CD14-positive monocyte (primary cell): ENCODE measurements around the gene SH2D7. TPM values are rescaled to one million over a fixed set of nuclear protein-coding genes. Genes with fewer than 3 reads are reported as not detected.

ENCODE experiments used
- DNase-seq, 3 donors: peaks; one replicate each; pipeline ENCODE4 v3.0.0-alpha.2; 2011 to 2022
- H2AFZ ChIP-seq: 2 replicates; pipeline ENCODE4 v1.6.0; 2012; ENCODE audit warnings: mild to moderate bottlenecking, low read depth, low read length, inconsistent platforms; ENCODE audit not compliant: insufficient read depth, poor library complexity, severe bottlenecking
- H3K27ac ChIP-seq, 2 donors: 1 replicate in 1 of 2; 2 replicates in 1 of 2; pipeline ENCODE4 v1.5.1; 2012 to 2013; ENCODE audit warnings: low read length in 2 of 2, control low read depth in 1 of 2, inconsistent platforms in 1 of 2, low read depth in 1 of 2, mild to moderate bottlenecking in 1 of 2
- H3K27me3 ChIP-seq, 2 donors: one replicate each; pipeline versions ENCODE4 v1.6.0 to v1.6.1; 2011 to 2013; ENCODE audit warnings: low read length in 2 of 2; ENCODE audit not compliant: control insufficient read depth in 2 of 2, insufficient read depth in 2 of 2
- H3K36me3 ChIP-seq, 2 donors: replicated peaks in 1 of 2; 1 replicate in 1 of 2; 2 replicates in 1 of 2; pipeline versions ENCODE4 v1.5.1 to v1.6.1; 2012 to 2013; ENCODE audit warnings: low read length in 2 of 2, control low read depth in 1 of 2, inconsistent platforms in 1 of 2, mild to moderate bottlenecking in 1 of 2; ENCODE audit not compliant: insufficient read depth in 2 of 2, control insufficient read depth in 1 of 2
- H3K4me1 ChIP-seq, 2 donors: 1 replicate in 1 of 2; 2 replicates in 1 of 2; pipeline versions ENCODE4 v1.5.1 to v1.6.1; 2012 to 2013; ENCODE audit warnings: low read length in 2 of 2, control low read depth in 1 of 2, inconsistent platforms in 1 of 2, mild to moderate bottlenecking in 1 of 2, moderate library complexity in 1 of 2; ENCODE audit not compliant: insufficient read depth in 2 of 2, control insufficient read depth in 1 of 2
- H3K4me2 ChIP-seq: replicated peaks from 2 replicates; pipeline ENCODE3; 2012; ENCODE audit warnings: low read length, moderate library complexity, mild to moderate bottlenecking; ENCODE audit not compliant: poor library complexity, severe bottlenecking; ENCODE audit errors: extremely low read depth
- H3K4me3 ChIP-seq, 3 experiments: fragments of 200-600 bp in 1 of 3; sonication (generic) in 1 of 3; replicated peaks in 1 of 3; 1 replicate in 2 of 3; 2 replicates in 1 of 3; pipeline ENCODE4 v1.5.1; 2011 to 2013; ENCODE audit warnings: low read length in 3 of 3, mild to moderate bottlenecking in 3 of 3, control low read depth in 2 of 3, low read depth in 2 of 3, inconsistent platforms in 1 of 3, moderate library complexity in 1 of 3
- H3K79me2 ChIP-seq: 2 replicates; pipeline ENCODE4 v1.6.0; 2012; ENCODE audit warnings: mild to moderate bottlenecking, control low read depth, inconsistent platforms, low read length, moderate library complexity; ENCODE audit not compliant: insufficient read depth
- H3K9ac ChIP-seq: 2 replicates; pipeline ENCODE4 v1.6.0; 2017; ENCODE audit warnings: low read length, mild to moderate bottlenecking; ENCODE audit not compliant: insufficient read depth, poor library complexity, severe bottlenecking
- H3K9me3 ChIP-seq, 2 donors: replicated peaks in 1 of 2; 1 replicate in 1 of 2; 2 replicates in 1 of 2; pipeline versions ENCODE4 v1.5.1 to v1.6.1; 2012 to 2013; ENCODE audit warnings: low read length in 2 of 2, control low read depth in 1 of 2; ENCODE audit not compliant: control insufficient read depth in 1 of 2, insufficient read depth in 1 of 2
- H4K20me1 ChIP-seq: 2 replicates; pipeline ENCODE4 v1.6.0; 2012; ENCODE audit warnings: mild to moderate bottlenecking, low read length, control low read depth, moderate library complexity; ENCODE audit not compliant: insufficient read depth
- H3K27ac Mint-ChIP-seq, 7 donors: one replicate each; pipeline ENCODE4 v1.8.0; 2020; ENCODE audit warnings: mild to moderate bottlenecking in 7 of 7, mixed read lengths in 7 of 7, moderate library complexity in 6 of 7, inconsistent platforms in 2 of 7
- H3K27me3 Mint-ChIP-seq, 3 donors: one replicate each; pipeline ENCODE4 v1.8.0; 2021 to 2022; ENCODE audit warnings: low read depth in 3 of 3, mild to moderate bottlenecking in 3 of 3, mixed read lengths in 3 of 3, moderate library complexity in 3 of 3, inconsistent platforms in 1 of 3
- H3K36me3 Mint-ChIP-seq, 2 donors: one replicate each; pipeline ENCODE4 v1.8.0; 2020; ENCODE audit warnings: mixed read lengths in 2 of 2, inconsistent platforms in 1 of 2, mild to moderate bottlenecking in 1 of 2
- H3K4me1 Mint-ChIP-seq: one replicate; pipeline ENCODE4 v1.8.0; 2020; ENCODE audit warnings: mild to moderate bottlenecking, mixed read lengths
- H3K4me3 Mint-ChIP-seq, 2 donors: one replicate each; pipeline ENCODE4 v1.8.0; 2020; ENCODE audit warnings: mild to moderate bottlenecking in 2 of 2, mixed read lengths in 2 of 2, moderate library complexity in 1 of 2
- H3K9me3 Mint-ChIP-seq, 7 donors: one replicate each; pipeline ENCODE4 v1.8.0; 2020 to 2022; ENCODE audit warnings: mixed read lengths in 7 of 7, mild to moderate bottlenecking in 6 of 7, moderate library complexity in 6 of 7, inconsistent platforms in 2 of 7
- CTCF ChIP-seq: fragments of 200-600 bp; IDR thresholded peaks from one replicate; pipeline ENCODE4 v1.8.0; 2022; ENCODE audit warnings: antibody characterized with exemption, mild to moderate bottlenecking
- WGBS: methylation state at CpG from one replicate; pipeline ENCODE4 v1.1.5; 2013; ENCODE audit warnings: missing lambda C conversion rate; ENCODE audit not compliant: insufficient coverage; 5-methylcytosine and 5-hydroxymethylcytosine counted together
- intact Hi-C, 2 donors: fragments of 100-400 bp; cut with micrococcal nuclease; formaldehyde crosslinking; loops; one replicate each; pipeline versions ENCODE4 v1.15.0 to v1.15.1; 2023
- polyA plus RNA-seq, 3 donors: library from polyadenylated mRNA; depleted of rRNA in 1 of 3; unstranded in 2 of 3; stranded (reverse) in 1 of 3; fragments of 300-500 nt in 2 of 3; fragments of >200 nt in 1 of 3; fragmentation: Illumina TruSeq in 2 of 3; gene quantifications; 1 replicate in 2 of 3; 2 replicates in 1 of 3; pipeline ENCODE4 v1.2.3, GENCODE V29; 2012 to 2021

Gene SH2D7
- polyA plus RNA-seq, 3 donors, result not detected

GRCh38 chr15:78059110-78059839 lies 33.1 kb upstream of the SH2D7 start:
- H2AFZ ChIP-seq, result no peak overlapping the region
- Mint-ChIP-seq H3K4me1 (peaks cover 61% of the 10 kb centered on the region), H3K27me3 (no peaks in the 10 kb centered on the region), H3K9me3 (no peaks in the 10 kb centered on the region), H3K27ac (peak overlapping the region; percentile 72 to 88 (median 82)), H3K4me3 (no peak overlapping the region), H3K36me3 (peaks cover 5 to 9% of the 10 kb centered on the region in 2 donors)
- H3K36me3 ChIP-seq, result no peaks in the 10 kb centered on the region
- peaks cover 63 to 69% of the 10 kb centered on the region in 2 donors for H3K4me1 ChIP-seq
- H3K4me2 ChIP-seq, result peak overlapping the region; percentile 16
- DNase-seq, result peak in 2 of 3 donors; percentile 51 to 79
- H3K9ac ChIP-seq, result no peak overlapping the region
- peaks cover 100% of the 10 kb centered on the region for H3K79me2 ChIP-seq
- no peak overlapping the region for H3K4me3 ChIP-seq
- peaks cover 58% of the 10 kb centered on the region for H4K20me1 ChIP-seq
- H3K9me3 ChIP-seq, result no peaks in the 10 kb centered on the region
- H3K27me3 ChIP-seq, result no peaks in the 10 kb centered on the region
- H3K27ac ChIP-seq, result peak overlapping the region; percentile 46 to 68
- intact Hi-C loops, result no loop called here
- 68% methylated on average over 3 of the region's 3 CpGs for WGBS
- TF ChIP-seq CTCF, result no peak

DNA sequence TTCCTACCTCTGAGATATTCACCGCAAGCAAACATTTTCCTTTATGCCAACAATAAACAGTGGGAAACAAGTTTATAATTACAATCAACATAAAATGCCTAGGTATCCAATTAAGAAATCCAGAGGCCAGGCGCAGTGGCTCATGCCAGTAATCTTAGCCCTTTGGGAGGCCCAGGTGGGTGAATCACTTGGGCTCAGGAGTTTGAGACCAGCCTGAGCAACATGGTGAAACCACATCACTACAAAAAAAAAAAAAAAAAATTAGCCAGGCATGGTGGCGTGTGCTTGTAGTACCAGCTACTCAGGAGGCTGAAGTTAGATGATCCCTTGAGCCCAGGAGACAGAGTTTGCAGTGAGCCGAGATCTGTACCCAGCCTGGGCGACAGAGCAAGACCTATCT lies 32.1 kb upstream of the SH2D7 start:
- no peaks in the 10 kb centered on the region for H3K27me3 Mint-ChIP-seq
- peaks cover 56% of the 10 kb centered on the region for H3K4me1 Mint-ChIP-seq
- Histone ChIP-seq H3K4me2 (no peak overlapping the region), H3K9me3 (no peaks in the 10 kb centered on the region), H3K9ac (no peak overlapping the region), H3K79me2 (peaks cover 99% of the 10 kb centered on the region), H3K4me1 (peaks cover 71 to 78% of the 10 kb centered on the region in 2 donors), H3K36me3 (no peaks in the 10 kb centered on the region), H4K20me1 (peaks cover 48% of the 10 kb centered on the region), H3K4me3 (no peak overlapping the region), H3K27ac (peak overlapping the region in 1 of 2 donors; percentile 68), H3K27me3 (no peaks in the 10 kb centered on the region), H2AFZ (no peak overlapping the region)
- peaks cover 5% of the 10 kb centered on the region in 2 donors for H3K36me3 Mint-ChIP-seq
- no peak for DNase-seq
- peak overlapping the region in 3 of 7 donors; percentile 33 to 88 (median 64) for H3K27ac Mint-ChIP-seq
- 97% methylated on average over 3 of the region's 5 CpGs for WGBS
- H3K4me3 Mint-ChIP-seq, result no peak overlapping the region
- no peaks in the 10 kb centered on the region for H3K9me3 Mint-ChIP-seq
- no peak for TF ChIP-seq CTCF
- intact Hi-C loops, result no loop called here
